ENCODE results near the gene RASGRF1.

RASGRF1 gene

DNA sequence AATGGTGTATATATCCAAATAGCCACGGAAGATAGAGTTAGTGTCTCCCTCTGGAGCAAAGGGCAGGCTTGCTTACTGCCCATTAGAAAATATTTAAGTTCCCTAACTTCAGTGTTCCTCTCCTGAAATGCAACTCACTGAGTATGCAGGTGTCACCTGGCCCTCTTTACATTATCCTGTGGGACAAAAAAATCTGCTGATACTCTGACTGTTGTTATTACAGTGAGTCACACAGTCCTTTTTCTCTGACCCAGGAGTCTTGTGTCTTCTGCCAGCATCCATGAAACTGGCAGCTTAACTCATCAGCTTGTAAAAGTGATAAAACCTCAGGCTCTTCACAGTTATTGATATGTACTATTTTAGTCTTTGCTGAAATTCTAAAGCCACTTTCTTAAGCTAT is 42.2 kb upstream of the RASGRF1 start:
- TF ChIP-seq, protein P1, sequence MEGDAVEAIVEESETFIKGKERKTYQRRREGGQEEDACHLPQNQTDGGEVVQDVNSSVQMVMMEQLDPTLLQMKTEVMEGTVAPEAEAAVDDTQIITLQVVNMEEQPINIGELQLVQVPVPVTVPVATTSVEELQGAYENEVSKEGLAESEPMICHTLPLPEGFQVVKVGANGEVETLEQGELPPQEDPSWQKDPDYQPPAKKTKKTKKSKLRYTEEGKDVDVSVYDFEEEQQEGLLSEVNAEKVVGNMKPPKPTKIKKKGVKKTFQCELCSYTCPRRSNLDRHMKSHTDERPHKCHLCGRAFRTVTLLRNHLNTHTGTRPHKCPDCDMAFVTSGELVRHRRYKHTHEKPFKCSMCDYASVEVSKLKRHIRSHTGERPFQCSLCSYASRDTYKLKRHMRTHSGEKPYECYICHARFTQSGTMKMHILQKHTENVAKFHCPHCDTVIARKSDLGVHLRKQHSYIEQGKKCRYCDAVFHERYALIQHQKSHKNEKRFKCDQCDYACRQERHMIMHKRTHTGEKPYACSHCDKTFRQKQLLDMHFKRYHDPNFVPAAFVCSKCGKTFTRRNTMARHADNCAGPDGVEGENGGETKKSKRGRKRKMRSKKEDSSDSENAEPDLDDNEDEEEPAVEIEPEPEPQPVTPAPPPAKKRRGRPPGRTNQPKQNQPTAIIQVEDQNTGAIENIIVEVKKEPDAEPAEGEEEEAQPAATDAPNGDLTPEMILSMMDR (conservative IDR thresholded peaks at IDR 0.05; ENCODE audit: low read depth, low read length), result no peak
- Histone ChIP-seq H3K4me2 (no peak overlapping the region), H3K27me3 (ENCODE audit: insufficient read depth, low read depth) (no peaks in the 10 kb centered on the region), H3K4me3 (IDR thresholded peaks at IDR 0.05; ENCODE audit: insufficient read depth, low read depth, low read length) (no peak overlapping the region), H3K4me1 (ENCODE audit: low read depth, poor library complexity, severe bottlenecking) (no peaks in the 10 kb centered on the region), H3K36me3 (ENCODE audit: insufficient read depth) (no peaks in the 10 kb centered on the region), H3K27ac (no peak overlapping the region), H2AFZ (ENCODE audit: low read depth) (no peak overlapping the region), H3K9ac (no peak overlapping the region), H3K79me2 (ENCODE audit: insufficient read depth, low read depth) (no peaks in the 10 kb centered on the region), H4K20me1 (ENCODE audit: insufficient read depth) (no peaks in the 10 kb centered on the region)

DNA sequence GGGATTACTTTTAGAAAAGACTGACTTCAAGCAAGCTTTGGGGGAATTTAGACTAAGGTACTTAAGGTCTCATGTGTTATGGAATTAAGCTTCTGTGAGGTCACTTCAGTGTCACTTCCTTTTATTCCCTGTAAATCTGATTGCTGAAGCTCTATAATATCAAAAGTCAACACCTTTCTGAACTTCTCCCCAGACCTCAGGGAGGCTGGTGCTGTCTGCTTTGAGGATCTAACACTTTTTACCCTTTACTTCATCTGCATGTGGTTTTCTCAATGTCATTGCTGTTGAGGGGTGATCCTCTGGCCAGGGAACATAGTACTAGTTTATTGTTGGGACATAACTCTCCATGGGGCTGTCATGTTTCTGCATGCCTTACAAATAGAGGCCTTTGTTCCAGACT is 41.8 kb upstream of the RASGRF1 start:
- Histone ChIP-seq H3K27me3 (ENCODE audit: insufficient read depth, low read depth) (no peaks in the 10 kb centered on the region), H3K4me1 (ENCODE audit: low read depth, poor library complexity, severe bottlenecking) (no peaks in the 10 kb centered on the region), H3K9ac (no peak overlapping the region), H3K79me2 (ENCODE audit: insufficient read depth, low read depth) (no peaks in the 10 kb centered on the region), H3K27ac (no peak overlapping the region), H3K4me3 (IDR thresholded peaks at IDR 0.05; ENCODE audit: insufficient read depth, low read depth, low read length) (no peak overlapping the region), H4K20me1 (ENCODE audit: insufficient read depth) (no peaks in the 10 kb centered on the region), H3K4me2 (no peak overlapping the region), H2AFZ (ENCODE audit: low read depth) (no peak overlapping the region), H3K36me3 (ENCODE audit: insufficient read depth) (no peaks in the 10 kb centered on the region)
- TF ChIP-seq, protein P1 (conservative IDR thresholded peaks at IDR 0.05; ENCODE audit: low read depth, low read length), result no peak

DNA sequence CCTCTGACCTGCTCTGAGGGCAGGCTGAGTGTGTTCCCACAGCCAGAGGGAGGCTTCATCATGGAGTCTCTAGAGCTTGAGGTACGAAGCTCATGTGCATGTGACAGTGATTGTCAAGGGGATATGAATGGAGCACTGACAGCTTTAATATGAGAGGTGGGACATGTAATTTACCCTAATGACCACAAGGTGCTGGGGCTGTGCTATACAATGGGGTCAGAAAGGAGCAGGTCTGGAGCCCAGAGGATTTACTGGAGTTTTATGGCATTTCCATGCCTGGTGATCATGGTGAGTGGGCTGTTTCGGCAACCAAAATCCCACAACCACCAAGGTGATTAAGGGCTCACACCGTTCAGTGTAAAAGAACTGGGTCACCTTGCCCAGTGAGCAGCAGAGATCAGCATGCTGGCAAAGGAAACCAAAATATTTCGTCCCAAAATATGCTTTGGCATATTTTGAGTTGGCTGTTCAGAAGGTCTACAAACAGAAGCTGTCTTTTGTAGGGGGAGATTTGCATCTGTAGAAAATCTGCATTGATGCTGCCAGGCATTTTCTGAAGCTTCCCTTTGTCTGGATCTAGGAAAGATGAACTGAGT is 40.1 kb upstream of the RASGRF1 start:
- Histone ChIP-seq H3K4me3 (IDR thresholded peaks at IDR 0.05; ENCODE audit: insufficient read depth, low read depth, low read length) (no peak overlapping the region), H3K79me2 (ENCODE audit: insufficient read depth, low read depth) (no peaks in the 10 kb centered on the region), H2AFZ (ENCODE audit: low read depth) (no peak overlapping the region), H3K9ac (no peak overlapping the region), H3K36me3 (ENCODE audit: insufficient read depth) (no peaks in the 10 kb centered on the region), H3K4me1 (ENCODE audit: low read depth, poor library complexity, severe bottlenecking) (no peaks in the 10 kb centered on the region), H3K27ac (no peak overlapping the region), H3K27me3 (ENCODE audit: insufficient read depth, low read depth) (no peaks in the 10 kb centered on the region), H4K20me1 (ENCODE audit: insufficient read depth) (no peaks in the 10 kb centered on the region), H3K4me2 (no peak overlapping the region)
- TF ChIP-seq, protein P1 (conservative IDR thresholded peaks at IDR 0.05; ENCODE audit: low read depth, low read length), result 0 out of 2 replicates have a peak, but pooled peaks have one; percentile 32

DNA sequence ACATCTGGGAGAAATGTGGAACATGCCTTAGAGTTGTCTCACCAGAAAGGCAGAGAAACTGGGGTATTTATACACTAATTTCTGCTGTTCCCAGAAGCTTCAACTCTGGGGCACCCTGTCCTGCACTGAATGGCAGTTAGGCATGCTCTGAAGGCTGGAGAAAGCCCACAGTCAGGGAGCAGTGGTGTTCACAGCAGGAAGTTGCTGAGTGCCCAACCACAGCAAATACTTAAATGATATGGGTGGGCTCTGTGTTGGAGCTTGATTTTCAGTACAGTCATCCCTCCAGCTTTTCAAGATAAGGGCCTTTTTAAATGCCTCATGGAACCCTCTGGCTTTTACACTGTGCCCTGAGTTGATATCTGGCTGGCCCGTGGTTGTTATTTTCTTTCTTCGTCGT is 38.7 kb upstream of the RASGRF1 start:
- Histone ChIP-seq H3K4me3 (IDR thresholded peaks at IDR 0.05; ENCODE audit: insufficient read depth, low read depth, low read length) (no peak overlapping the region), H3K79me2 (ENCODE audit: insufficient read depth, low read depth) (no peaks in the 10 kb centered on the region), H3K4me1 (ENCODE audit: low read depth, poor library complexity, severe bottlenecking) (no peaks in the 10 kb centered on the region), H3K27ac (no peak overlapping the region), H2AFZ (ENCODE audit: low read depth) (no peak overlapping the region), H3K9ac (no peak overlapping the region), H4K20me1 (ENCODE audit: insufficient read depth) (no peaks in the 10 kb centered on the region), H3K27me3 (ENCODE audit: insufficient read depth, low read depth) (no peaks in the 10 kb centered on the region), H3K4me2 (no peak overlapping the region), H3K36me3 (ENCODE audit: insufficient read depth) (no peaks in the 10 kb centered on the region)
- TF ChIP-seq, protein P1 (conservative IDR thresholded peaks at IDR 0.05; ENCODE audit: low read depth, low read length), result no peak
